ENCODE measurements around the gene MCM10.

Gene MCM10

DNA sequence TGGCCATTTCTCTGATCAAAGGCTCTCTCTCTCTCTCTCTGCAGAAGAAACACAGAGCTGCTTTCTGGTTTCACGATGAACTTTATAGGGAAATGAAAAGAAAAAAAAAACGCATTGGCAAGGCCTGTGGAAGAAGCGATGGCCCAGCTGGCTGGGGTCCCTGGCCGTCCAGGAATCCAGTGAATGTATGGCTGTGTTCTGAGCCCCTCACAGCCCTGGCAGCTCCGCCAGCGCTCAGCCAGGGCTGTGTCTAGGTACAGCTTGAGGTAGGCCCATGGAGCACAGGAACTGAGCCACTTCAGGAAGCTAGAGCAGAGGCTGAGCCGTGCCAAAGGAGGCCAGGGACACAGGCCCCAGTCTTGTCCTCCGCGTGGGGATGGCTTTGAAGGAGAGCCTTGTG is 85.9 kb downstream of the MCM10 start:
- Histone ChIP-seq H3K4me1 (ENCODE audit: low read length) (no peaks in the 10 kb centered on the region), H3K27me3 (ENCODE audit: low read depth, low read length) (no peaks in the 10 kb centered on the region), H3K9ac (ENCODE audit: low read length) (no peak overlapping the region), H3K9me3 (ENCODE audit: insufficient read depth, low read length) (no peaks in the 10 kb centered on the region), H3K79me2 (ENCODE audit: low read length) (no peaks in the 10 kb centered on the region), H3K27ac (ENCODE audit: low read length) (no peak overlapping the region), H3K36me3 (replicated peaks; ENCODE audit: low read depth, low read length) (no peaks in the 10 kb centered on the region), H2AFZ (ENCODE audit: low read depth, low read length) (no peak overlapping the region), H4K20me1 (ENCODE audit: insufficient read depth, low read length) (no peaks in the 10 kb centered on the region), H3K4me2 (ENCODE audit: low read length) (no peak overlapping the region), H3K4me3 (ENCODE audit: low read length) (no peak overlapping the region)
- TF ChIP-seq, protein P1, sequence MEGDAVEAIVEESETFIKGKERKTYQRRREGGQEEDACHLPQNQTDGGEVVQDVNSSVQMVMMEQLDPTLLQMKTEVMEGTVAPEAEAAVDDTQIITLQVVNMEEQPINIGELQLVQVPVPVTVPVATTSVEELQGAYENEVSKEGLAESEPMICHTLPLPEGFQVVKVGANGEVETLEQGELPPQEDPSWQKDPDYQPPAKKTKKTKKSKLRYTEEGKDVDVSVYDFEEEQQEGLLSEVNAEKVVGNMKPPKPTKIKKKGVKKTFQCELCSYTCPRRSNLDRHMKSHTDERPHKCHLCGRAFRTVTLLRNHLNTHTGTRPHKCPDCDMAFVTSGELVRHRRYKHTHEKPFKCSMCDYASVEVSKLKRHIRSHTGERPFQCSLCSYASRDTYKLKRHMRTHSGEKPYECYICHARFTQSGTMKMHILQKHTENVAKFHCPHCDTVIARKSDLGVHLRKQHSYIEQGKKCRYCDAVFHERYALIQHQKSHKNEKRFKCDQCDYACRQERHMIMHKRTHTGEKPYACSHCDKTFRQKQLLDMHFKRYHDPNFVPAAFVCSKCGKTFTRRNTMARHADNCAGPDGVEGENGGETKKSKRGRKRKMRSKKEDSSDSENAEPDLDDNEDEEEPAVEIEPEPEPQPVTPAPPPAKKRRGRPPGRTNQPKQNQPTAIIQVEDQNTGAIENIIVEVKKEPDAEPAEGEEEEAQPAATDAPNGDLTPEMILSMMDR (IDR thresholded peaks at IDR 0.05; ENCODE audit: low read depth, low read length) = no peak
- no peak for TF ChIP-seq EZH2phosphoT487 (IDR thresholded peaks at IDR 0.05; ENCODE audit: low read depth)

DNA sequence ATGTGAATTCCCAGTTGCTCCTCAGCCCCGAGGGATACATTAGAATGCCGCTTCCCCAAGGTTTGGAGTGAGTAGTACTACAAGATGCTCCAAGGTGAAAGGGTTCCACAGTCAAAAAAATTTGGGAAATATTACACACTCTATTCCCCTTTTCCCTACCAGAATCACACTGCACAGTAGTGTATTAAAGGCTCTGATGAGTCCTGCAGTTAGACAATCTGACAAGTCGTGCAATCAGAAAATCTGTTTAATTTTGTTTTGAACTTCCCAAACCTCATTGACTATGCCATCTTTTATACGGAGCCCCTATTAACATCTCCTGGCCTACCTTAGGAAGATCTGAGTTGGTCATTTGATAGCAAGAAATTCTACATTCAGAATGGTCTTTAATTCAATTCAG is 86.4 kb downstream of the MCM10 start:
- Histone ChIP-seq H3K36me3 (replicated peaks; ENCODE audit: low read depth, low read length) (no peaks in the 10 kb centered on the region), H3K27ac (ENCODE audit: low read length) (no peak overlapping the region), H3K9me3 (ENCODE audit: insufficient read depth, low read length) (no peaks in the 10 kb centered on the region), H2AFZ (ENCODE audit: low read depth, low read length) (no peak overlapping the region), H4K20me1 (ENCODE audit: insufficient read depth, low read length) (no peaks in the 10 kb centered on the region), H3K4me2 (ENCODE audit: low read length) (no peak overlapping the region), H3K27me3 (ENCODE audit: low read depth, low read length) (no peaks in the 10 kb centered on the region), H3K79me2 (ENCODE audit: low read length) (no peaks in the 10 kb centered on the region), H3K4me3 (ENCODE audit: low read length) (no peak overlapping the region), H3K9ac (ENCODE audit: low read length) (no peak overlapping the region), H3K4me1 (ENCODE audit: low read length) (no peaks in the 10 kb centered on the region)
- no peak for TF ChIP-seq EZH2phosphoT487 (IDR thresholded peaks at IDR 0.05; ENCODE audit: low read depth)
- TF ChIP-seq, protein P1 (IDR thresholded peaks at IDR 0.05; ENCODE audit: low read depth, low read length) = no peak

DNA sequence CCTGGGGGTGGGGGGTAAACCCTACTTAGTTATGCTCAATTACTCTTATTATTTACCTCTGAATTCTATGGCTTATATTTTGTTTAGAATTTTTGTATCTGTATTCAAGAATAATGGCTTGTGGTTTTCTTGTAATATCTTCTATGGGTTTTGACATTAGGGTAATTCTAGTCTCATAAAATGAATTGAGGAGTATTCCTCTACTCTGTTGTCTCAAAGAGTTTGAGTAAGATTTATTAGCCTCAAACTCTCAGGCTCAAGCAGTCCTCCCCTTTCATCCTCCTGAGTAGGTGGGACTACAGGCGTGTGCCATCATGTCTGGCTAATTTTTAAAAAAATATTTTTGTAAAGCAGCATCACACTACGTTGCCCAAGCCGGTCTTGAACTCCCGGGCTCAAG is 92.4 kb downstream of the MCM10 start:
- Histone ChIP-seq H3K36me3 (replicated peaks; ENCODE audit: low read depth, low read length) (no peaks in the 10 kb centered on the region), H3K4me3 (ENCODE audit: low read length) (no peak overlapping the region), H3K9me3 (ENCODE audit: insufficient read depth, low read length) (no peaks in the 10 kb centered on the region), H3K9ac (ENCODE audit: low read length) (no peak overlapping the region), H3K4me1 (ENCODE audit: low read length) (no peaks in the 10 kb centered on the region), H3K4me2 (ENCODE audit: low read length) (no peak overlapping the region), H3K27ac (ENCODE audit: low read length) (no peak overlapping the region), H2AFZ (ENCODE audit: low read depth, low read length) (no peak overlapping the region), H4K20me1 (ENCODE audit: insufficient read depth, low read length) (no peaks in the 10 kb centered on the region), H3K27me3 (ENCODE audit: low read depth, low read length) (0 out of 2 replicates have a peak, but pooled peaks cover 3% of the 10 kb centered on the region), H3K79me2 (ENCODE audit: low read length) (no peaks in the 10 kb centered on the region)
- TF ChIP-seq, protein P1 (IDR thresholded peaks at IDR 0.05; ENCODE audit: low read depth, low read length) = no peak
- TF ChIP-seq EZH2phosphoT487 (IDR thresholded peaks at IDR 0.05; ENCODE audit: low read depth) = no peak

DNA sequence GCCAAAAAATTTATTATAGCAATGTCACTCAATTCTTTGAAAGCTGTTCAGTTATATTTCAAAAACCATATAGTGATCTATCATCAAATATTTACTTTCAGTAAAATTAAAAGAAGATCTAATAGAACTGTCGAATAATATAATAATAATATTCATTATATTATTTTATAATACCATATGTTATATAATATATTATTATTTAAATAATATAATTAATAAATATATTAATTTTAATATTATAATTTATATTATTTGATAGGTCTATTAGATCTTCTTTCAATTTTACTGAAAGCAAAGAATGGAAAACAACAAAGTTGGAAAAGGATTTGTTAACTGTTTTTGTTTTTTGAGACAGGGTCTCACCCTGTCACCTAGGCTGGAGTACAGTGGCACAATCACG is 95.3 kb downstream of the MCM10 start:
- no peak for TF ChIP-seq EZH2phosphoT487 (IDR thresholded peaks at IDR 0.05; ENCODE audit: low read depth)
- TF ChIP-seq, protein P1 (IDR thresholded peaks at IDR 0.05; ENCODE audit: low read depth, low read length) = no peak
- H3K4me2 ChIP-seq (ENCODE audit: low read length) = no peak overlapping the region
- H3K36me3 ChIP-seq (replicated peaks; ENCODE audit: low read depth, low read length) = no peaks in the 10 kb centered on the region
- no peaks in the 10 kb centered on the region for H3K9me3 ChIP-seq (ENCODE audit: insufficient read depth, low read length)
- H3K9ac ChIP-seq (ENCODE audit: low read length) = no peak overlapping the region
- H2AFZ ChIP-seq (ENCODE audit: low read depth, low read length) = no peak overlapping the region
- H3K4me3 ChIP-seq (ENCODE audit: low read length) = no peak overlapping the region
- H3K27me3 ChIP-seq (ENCODE audit: low read depth, low read length) = 0 out of 2 replicates have a peak, but pooled peaks cover 3% of the 10 kb centered on the region
- H3K79me2 ChIP-seq (ENCODE audit: low read length) = no peaks in the 10 kb centered on the region
- H3K27ac ChIP-seq (ENCODE audit: low read length) = no peak overlapping the region
- no peaks in the 10 kb centered on the region for H4K20me1 ChIP-seq (ENCODE audit: insufficient read depth, low read length)
- H3K4me1 ChIP-seq (ENCODE audit: low read length) = no peaks in the 10 kb centered on the region
